Stimulated activated CD8-positive, alpha-beta memory T cell treated with anti-CD3 and anti-CD28 coated beads, Interleukin-15, amount 100 ng/mL, for 1 hour (primary cell): ENCODE data around the gene ARHGAP9.
"Not testable (repeated sequence)": the region's sequence is repeated elsewhere in the genome, so short reads cannot be mapped to it uniquely, and the experiment has no call there.

Source experiments
- DNase-seq: peaks from one replicate; pipeline ENCODE4 v3.0.0-alpha.2; 2020; ENCODE audit warnings: low read depth

Gene ARHGAP9

GRCh38 chr12:57434517-57435223 lies 45.0 kb downstream of the ARHGAP9 start, which contains the start of gene INHBC:
Gene INHBC, plus strand, starts transcription at chr12:57434784. Its CDS starts 103 bp downstream, at chr12:57434887.
- DNase-seq = no peak

- DNase-seq = no peak
Observed at GRCh38 chr12:57433370-57433769, 46.3 kb downstream of the ARHGAP9 start.

- DNase-seq = no peak
Observed at GRCh38 chr12:57431654-57432188, 47.9 kb downstream of the ARHGAP9 start.

- peak; percentile 92 for DNase-seq
Observed at GRCh38 chr12:57430931-57431566, 48.6 kb downstream of the ARHGAP9 start, which contains the start of gene R3HDM2. Gene R3HDM2, minus strand, starts transcription at chr12:57431043. Its CDS starts 120,615 bp downstream, at chr12:57310428.

GRCh38 chr12:57430112-57430930 lies 49.3 kb downstream of the ARHGAP9 start:
- DNase-seq = peak; percentile 33

GRCh38 chr12:57429473-57430111 lies 50.1 kb downstream of the ARHGAP9 start:
- DNase-seq = no peak

GRCh38 chr12:57428965-57429364 lies 50.7 kb downstream of the ARHGAP9 start:
- DNase-seq = no peak

- not testable (repeated sequence) for DNase-seq
Observed at GRCh38 chr12:57426948-57427347, 52.7 kb downstream of the ARHGAP9 start.
